Measurements from ENCODE around the gene GSE1. TPM values are rescaled to one million over a fixed set of nuclear protein-coding genes. Genes with fewer than 3 reads are reported as not detected.
A peak's percentile ranks its signal among the peaks of the same experiment; 100 is the strongest.

GSE1 gene
- total and polyA plus RNA-seq, 2 of the 13 experiments (the other 11 are each of a cell fraction or from before 2014, with no cell fraction given), result 16.1 to 31.2 TPM

DNA sequence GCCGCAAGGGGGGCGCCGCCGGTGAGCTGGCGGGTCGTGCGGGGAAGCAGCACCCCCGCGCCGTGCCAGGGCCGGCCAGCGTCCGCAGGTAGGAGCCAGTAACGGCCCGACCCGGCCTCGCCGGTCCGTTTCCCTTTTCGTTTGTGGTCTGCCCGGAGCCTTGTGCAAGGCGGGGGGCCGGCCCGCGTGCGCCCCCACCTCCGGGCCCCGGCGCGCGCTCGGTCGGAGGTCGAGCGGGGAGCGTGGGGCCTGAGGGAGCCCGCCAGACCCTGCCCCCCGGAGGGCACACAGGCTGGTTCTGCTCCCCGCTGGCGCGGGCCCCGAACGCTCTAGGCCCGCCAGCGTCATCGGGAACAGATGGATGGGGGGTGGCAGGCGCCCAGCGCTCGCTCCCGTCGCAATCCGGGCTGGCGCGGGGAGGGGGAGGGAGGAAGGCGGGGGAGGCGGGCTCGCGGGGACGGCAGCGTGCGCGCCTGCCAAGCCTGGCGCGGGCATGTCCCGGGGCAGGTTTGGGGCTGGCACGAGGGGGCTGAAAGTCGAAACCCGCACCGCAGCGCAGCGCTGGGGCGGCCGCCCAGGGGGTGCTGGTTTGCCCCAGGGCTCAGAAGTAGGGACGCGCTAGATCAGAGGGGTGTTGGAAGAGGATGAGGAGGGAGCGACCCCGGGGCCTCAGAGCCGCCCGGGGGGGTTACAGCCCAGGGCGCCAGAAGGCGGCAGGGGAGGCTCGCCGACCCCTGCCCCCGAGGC lies 1.5 kb upstream of the GSE1 start (continued):
- TF ChIP-seq, protein P1, sequence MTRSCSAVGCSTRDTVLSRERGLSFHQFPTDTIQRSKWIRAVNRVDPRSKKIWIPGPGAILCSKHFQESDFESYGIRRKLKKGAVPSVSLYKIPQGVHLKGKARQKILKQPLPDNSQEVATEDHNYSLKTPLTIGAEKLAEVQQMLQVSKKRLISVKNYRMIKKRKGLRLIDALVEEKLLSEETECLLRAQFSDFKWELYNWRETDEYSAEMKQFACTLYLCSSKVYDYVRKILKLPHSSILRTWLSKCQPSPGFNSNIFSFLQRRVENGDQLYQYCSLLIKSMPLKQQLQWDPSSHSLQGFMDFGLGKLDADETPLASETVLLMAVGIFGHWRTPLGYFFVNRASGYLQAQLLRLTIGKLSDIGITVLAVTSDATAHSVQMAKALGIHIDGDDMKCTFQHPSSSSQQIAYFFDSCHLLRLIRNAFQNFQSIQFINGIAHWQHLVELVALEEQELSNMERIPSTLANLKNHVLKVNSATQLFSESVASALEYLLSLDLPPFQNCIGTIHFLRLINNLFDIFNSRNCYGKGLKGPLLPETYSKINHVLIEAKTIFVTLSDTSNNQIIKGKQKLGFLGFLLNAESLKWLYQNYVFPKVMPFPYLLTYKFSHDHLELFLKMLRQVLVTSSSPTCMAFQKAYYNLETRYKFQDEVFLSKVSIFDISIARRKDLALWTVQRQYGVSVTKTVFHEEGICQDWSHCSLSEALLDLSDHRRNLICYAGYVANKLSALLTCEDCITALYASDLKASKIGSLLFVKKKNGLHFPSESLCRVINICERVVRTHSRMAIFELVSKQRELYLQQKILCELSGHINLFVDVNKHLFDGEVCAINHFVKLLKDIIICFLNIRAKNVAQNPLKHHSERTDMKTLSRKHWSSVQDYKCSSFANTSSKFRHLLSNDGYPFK (CRISPR knock-in tag; IDR thresholded peaks at IDR 0.05; ENCODE audit: borderline replicate concordance), result no peak
- TF ChIP-seq ZBTB7B (CRISPR knock-in tag; IDR thresholded peaks at IDR 0.05) (peak; percentile 70), ZNF619 (CRISPR knock-in tag; IDR thresholded peaks at IDR 0.05) (0 out of 2 replicates have a peak, but pooled peaks have one; percentile 27), ZNF777 (CRISPR knock-in tag; IDR thresholded peaks at IDR 0.05) (peak; percentile 66), YEATS2 (CRISPR knock-in tag; IDR thresholded peaks at IDR 0.05; ENCODE audit: borderline replicate concordance) (no peak), HMG20B (CRISPR knock-in tag; conservative IDR thresholded peaks at IDR 0.05) (no peak), ZFY (CRISPR knock-in tag; IDR thresholded peaks at IDR 0.05) (peak; percentile 32), HNRNPLL (IDR thresholded peaks at IDR 0.05; ENCODE audit: low read depth, low read length, poor library complexity, severe bottlenecking) (peak; percentile 67), STAG1 (CRISPR knock-in tag; IDR thresholded peaks at IDR 0.05) (no peak), RAD21 (CRISPR knock-in tag; IDR thresholded peaks at IDR 0.05) (peak; percentile 10; the same call in 1 of the 2 replicates), ZNF83 (CRISPR knock-in tag; IDR thresholded peaks at IDR 0.05; ENCODE audit: borderline replicate concordance) (0 out of 2 replicates have a peak, but pooled peaks have one; percentile 36), RCOR2 (CRISPR knock-in tag; IDR thresholded peaks at IDR 0.05) (no peak), AKAP8 (CRISPR knock-in tag; IDR thresholded peaks at IDR 0.05) (peak; percentile 50; the same call in 1 of the 2 replicates), ZNF430 (CRISPR knock-in tag; IDR thresholded peaks at IDR 0.05) (0 out of 2 replicates have a peak, but pooled peaks have one; percentile 1), ZNF7 (CRISPR knock-in tag; IDR thresholded peaks at IDR 0.05) (no peak), ZNF331 (CRISPR knock-in tag; IDR thresholded peaks at IDR 0.05) (no peak), ZNF354B (CRISPR knock-in tag; IDR thresholded peaks at IDR 0.05) (no peak), ZNF558 (CRISPR knock-in tag; IDR thresholded peaks at IDR 0.05; ENCODE audit: borderline replicate concordance) (no peak), ZNF672 (CRISPR knock-in tag; IDR thresholded peaks at IDR 0.05) (no peak), ATAD3A (CRISPR knock-in tag; IDR thresholded peaks at IDR 0.05) (no peak), NBN (conservative IDR thresholded peaks at IDR 0.05) (no peak), FOXA1 (IDR thresholded peaks at IDR 0.05) (no peak), FOXA1 (CRISPR knock-in tag; IDR thresholded peaks at IDR 0.05) (no peak)
- TF ChIP-seq, protein P2, sequence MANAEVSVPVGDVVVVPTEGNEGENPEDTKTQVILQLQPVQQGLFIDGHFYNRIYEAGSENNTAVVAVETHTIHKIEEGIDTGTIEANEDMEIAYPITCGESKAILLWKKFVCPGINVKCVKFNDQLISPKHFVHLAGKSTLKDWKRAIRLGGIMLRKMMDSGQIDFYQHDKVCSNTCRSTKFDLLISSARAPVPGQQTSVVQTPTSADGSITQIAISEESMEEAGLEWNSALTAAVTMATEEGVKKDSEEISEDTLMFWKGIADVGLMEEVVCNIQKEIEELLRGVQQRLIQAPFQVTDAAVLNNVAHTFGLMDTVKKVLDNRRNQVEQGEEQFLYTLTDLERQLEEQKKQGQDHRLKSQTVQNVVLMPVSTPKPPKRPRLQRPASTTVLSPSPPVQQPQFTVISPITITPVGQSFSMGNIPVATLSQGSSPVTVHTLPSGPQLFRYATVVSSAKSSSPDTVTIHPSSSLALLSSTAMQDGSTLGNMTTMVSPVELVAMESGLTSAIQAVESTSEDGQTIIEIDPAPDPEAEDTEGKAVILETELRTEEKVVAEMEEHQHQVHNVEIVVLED (CRISPR knock-in tag; IDR thresholded peaks at IDR 0.05; ENCODE audit: borderline replicate concordance), result 0 out of 2 replicates have a peak, but pooled peaks have one; percentile 17
- TF ChIP-seq, protein P3, sequence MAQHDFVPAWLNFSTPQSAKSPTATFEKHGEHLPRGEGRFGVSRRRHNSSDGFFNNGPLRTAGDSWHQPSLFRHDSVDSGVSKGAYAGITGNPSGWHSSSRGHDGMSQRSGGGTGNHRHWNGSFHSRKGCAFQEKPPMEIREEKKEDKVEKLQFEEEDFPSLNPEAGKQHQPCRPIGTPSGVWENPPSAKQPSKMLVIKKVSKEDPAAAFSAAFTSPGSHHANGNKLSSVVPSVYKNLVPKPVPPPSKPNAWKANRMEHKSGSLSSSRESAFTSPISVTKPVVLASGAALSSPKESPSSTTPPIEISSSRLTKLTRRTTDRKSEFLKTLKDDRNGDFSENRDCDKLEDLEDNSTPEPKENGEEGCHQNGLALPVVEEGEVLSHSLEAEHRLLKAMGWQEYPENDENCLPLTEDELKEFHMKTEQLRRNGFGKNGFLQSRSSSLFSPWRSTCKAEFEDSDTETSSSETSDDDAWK (CRISPR knock-in tag; IDR thresholded peaks at IDR 0.05), result no peak
- TF ChIP-seq, protein P4, sequence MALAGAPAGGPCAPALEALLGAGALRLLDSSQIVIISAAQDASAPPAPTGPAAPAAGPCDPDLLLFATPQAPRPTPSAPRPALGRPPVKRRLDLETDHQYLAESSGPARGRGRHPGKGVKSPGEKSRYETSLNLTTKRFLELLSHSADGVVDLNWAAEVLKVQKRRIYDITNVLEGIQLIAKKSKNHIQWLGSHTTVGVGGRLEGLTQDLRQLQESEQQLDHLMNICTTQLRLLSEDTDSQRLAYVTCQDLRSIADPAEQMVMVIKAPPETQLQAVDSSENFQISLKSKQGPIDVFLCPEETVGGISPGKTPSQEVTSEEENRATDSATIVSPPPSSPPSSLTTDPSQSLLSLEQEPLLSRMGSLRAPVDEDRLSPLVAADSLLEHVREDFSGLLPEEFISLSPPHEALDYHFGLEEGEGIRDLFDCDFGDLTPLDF (CRISPR knock-in tag; IDR thresholded peaks at IDR 0.05), result peak; percentile 21; the same call in 1 of the 2 replicates
